ENCODE measurements around the gene ERG.

The ERG gene

GRCh38 chr21:38471766-38472165 lies 26.5 kb downstream of the ERG start:
- DNase-seq: no peak

GRCh38 chr21:38470755-38471154 lies 27.5 kb downstream of the ERG start:
- DNase-seq: no peak

- DNase-seq: no peak
Measured at GRCh38 chr21:38469642-38470041, 28.6 kb downstream of the ERG start.

GRCh38 chr21:38468989-38469388 lies 29.3 kb downstream of the ERG start:
- no peak for DNase-seq

DNA sequence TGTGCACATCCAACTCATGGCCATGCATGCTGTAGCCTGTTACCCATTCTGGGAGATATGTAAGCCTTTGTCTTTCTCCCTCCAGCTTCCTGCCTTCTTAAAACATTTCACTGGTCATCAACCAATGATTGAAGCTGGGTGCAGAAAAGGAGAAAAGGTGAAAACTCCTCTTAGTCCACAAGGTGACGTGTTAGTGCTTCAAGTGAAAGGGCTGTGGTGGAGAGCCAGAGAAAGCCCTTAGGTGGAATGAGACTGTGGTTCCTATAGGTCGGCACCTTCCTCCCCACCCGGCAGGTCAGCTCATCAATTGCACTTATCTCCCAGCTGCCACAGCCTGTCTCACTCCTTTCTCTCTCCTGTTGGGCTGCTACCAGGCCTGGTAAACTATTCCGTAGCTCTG lies 30.4 kb downstream of the ERG start:
- no peak for DNase-seq

DNA sequence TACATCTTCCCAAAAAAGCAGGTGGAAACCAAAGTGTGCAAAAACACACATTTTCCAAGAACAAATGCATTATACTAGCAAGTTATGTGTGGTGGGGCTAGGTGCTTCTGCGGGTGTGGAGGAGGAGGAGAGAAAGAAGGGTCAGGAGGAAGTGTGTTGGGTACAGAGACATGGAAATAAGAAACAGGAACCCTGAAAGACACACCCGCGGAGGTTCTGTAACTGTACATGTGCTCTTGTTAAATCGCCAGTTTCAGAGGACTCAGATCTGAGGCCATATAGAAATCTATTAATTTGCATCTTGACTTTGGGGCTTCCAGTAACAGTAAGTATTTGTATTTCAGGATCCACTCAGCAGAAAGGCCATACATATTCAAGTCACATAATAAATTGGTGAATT lies 30.9 kb downstream of the ERG start:
- no peak for DNase-seq

DNA sequence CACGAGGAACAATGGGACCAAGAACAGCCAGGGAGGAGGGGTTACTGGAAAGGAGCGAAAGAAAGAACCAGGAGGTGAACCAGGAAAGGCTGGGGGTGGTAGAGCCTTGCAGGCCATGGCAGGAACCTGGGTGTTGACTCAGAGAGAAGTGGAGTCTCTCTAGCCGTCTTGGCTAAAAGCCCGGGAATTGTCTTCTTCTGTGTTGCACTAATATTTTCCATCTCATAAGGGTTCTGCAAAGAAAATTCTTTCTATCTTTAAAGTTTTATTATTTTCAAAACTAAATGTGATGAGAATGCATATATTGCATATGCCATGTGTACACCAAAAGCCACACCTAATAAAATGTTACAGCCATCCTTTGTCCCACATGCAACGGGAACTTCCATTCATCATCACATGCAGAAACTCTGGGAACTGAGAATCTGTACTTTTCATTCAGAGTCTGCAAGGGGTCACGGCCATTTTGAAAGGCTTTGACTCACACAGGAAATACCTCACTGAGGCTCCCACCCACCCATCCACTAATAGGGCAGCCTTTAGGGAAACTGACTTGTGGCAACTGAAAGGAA lies 38.0 kb downstream of the ERG start:
- no peak for DNase-seq

GRCh38 chr21:38459490-38459889 lies 38.8 kb downstream of the ERG start:
- no peak for DNase-seq

DNA sequence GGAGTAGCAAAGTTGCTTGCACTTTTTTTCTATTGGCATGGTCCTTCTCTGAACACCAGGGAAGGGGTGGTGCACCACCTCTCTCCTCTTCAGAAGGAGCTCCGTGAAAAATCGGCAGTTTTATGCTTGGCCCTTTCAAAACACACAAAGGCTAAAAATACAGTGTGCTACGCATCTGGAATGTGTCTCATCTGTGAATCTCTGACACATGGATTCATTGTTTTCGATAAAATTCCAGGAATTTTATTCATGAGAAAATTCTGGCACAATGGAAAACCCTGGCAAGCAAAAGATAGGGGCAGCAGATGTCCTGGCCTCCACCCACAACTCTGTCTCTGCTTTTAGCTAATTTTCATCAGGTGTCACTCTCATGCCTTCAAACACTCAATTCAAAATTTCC lies 42.9 kb downstream of the ERG start:
- DNase-seq: no peak

GRCh38 chr21:38454702-38455101 lies 43.6 kb downstream of the ERG start:
- no peak for DNase-seq

DNA sequence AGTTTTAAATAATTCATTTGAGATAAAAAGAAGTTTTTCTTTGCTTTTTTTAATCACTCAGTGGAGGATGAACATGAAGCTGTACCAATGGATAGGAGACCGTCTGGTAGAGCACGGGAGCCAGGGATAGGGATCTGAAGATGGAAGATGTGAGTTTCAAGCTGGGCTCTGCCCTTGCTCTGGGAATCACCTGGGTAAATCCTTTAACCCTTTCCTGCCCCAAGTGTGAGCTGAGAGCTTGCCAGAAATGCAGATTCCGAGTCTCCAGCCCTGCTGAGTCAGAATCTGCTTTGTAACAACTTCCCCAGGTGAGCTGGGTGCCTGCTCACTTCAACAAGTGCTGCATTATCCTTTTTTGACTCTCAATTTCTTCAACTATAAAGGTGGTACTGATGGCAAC lies 44.1 kb downstream of the ERG start:
- DNase-seq: no peak

DNA sequence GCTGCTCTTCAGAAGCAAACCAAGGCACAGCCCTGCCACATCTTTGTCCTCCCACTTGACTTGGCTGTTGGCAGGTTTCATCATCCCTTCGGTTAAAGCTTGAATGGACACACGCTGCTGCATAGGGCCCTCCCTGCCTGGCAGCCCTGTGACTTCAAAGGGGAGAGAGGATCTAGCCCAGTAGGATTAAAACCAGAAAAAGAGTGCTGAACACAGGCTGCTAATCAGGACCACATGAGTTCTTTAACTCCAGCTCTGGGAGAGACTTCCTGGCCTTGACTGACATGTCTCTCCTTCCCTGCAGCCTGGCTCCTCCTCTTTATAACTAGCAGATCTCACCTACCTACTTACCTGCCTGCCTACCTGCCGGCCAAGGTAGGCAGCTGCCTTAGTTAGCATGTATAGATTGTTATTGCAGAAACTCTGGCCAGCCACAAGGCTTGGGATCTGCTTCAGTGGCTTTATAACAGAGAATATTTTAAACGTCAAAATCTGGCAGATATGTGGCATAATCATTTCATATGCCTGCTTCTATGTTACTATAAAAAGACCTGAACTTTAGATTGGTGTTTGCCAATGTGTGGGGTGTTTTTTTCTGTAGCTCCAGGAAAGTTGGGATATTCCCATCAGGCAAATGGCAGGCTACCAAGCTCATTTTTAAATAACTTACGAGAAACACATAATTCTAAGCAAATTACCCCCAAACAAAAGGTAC lies 49.4 kb downstream of the ERG start:
- DNase-seq: no peak

DNA sequence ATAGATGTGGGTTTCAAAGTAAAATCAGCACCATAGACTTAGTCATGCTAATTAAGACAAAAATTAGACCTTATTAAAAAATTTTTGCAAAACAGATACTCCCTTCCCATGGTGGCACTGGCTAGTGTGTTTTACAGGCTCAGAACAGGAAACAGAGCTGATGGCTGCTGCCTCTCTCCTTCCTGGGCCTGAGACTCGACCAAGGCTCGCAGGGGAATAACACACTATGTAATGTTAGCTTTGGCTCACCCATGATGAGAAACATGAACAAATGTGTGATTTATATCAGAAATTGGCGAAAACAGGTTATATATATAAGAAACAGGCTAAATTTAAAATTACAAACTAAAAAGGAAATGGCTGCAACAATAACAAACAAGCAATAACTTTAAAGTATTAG lies 50.7 kb downstream of the ERG start:
- no peak for DNase-seq

- DNase-seq: no peak
Measured at GRCh38 chr21:38444691-38445090, 53.6 kb downstream of the ERG start.

GRCh38 chr21:38443110-38443509 lies 55.2 kb downstream of the ERG start:
- DNase-seq: no peak

- no peak for DNase-seq
Measured at GRCh38 chr21:38441153-38441552, 57.1 kb downstream of the ERG start.

DNA sequence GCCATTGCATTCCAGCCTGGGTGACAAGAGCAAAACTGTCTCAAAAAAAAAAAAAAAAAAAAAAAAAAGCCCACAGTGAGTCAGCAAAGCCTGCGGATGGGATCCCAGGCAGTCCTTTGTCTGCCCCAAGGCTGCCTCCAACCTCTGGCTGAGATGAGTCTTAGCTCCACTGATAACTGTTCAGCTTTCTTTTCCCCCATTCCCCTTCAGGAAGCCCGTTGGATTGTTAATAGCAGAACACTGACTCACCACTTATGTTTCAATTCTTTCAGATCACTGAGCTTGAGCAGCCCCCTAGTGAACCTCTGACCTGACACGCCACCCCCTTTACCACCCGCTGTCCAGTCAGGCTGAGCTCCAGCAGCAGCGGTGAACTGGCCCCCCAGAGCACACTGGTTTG lies 57.5 kb downstream of the ERG start:
- DNase-seq: no peak

GRCh38 chr21:38439957-38440356 lies 58.3 kb downstream of the ERG start:
- DNase-seq: no peak

GRCh38 chr21:38439426-38439825 lies 58.9 kb downstream of the ERG start:
- DNase-seq: no peak

DNA sequence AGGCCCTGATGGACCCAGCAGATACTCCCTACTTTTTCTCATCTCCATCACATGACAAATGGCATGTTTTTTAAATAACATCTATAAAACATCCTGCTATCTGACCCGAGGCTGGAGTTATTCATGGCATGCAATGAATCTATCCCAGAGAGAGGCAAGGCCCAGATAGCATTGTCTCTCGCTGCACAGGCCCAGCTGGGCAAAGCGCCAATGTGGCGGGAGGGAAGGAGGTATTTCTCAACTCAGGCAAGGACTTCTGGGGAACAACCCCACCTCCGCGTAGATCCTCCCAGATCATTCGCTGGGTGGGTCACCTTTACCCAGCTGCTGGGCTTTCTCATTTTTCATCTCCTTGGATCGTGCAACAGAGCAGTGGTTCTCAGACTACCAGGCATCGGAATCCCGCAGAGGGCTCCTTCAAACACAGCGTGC lies 59.8 kb downstream of the ERG start:
- DNase-seq: no peak

GRCh38 chr21:38436341-38436740 lies 61.9 kb downstream of the ERG start:
- no peak for DNase-seq

GRCh38 chr21:38434913-38435533 lies 63.3 kb downstream of the ERG start:
- no peak for DNase-seq

DNA sequence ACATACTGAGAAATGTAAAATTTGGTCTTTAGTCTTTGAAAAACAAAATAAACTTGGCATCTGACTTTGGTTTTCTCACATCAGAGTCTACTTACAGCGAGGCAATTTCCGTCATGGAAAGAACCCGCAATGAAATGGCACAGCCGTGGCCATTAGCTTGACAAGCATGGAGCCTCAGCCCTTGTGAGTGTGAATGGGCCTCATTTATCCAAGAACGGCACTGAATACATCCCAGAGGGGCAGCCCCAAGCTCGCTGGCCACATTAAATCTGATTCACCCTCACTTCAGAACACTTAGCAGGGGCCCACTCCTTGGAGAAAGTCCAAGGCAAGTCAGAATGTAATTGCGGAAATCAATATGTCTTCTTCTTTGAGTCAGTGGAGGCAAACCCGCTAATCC lies 64.8 kb downstream of the ERG start:
- no peak for DNase-seq

- DNase-seq: no peak
Measured at GRCh38 chr21:38430401-38430984, 67.8 kb downstream of the ERG start.

All from stimulated activated CD4-positive, alpha-beta T cell treated with anti-CD3 and anti-CD28 coated beads, Interleukin-4, amount 100 ng/mL, for 4 hours (primary cell).